Natural killer cell treated with Interleukin-12 subunit alpha and Interleukin-12 subunit beta and Interleukin-15 and Interleukin-18, amount 100 ng/mL, for 72 hours (primary cell): ENCODE data around the gene TMEM132C. TPM values are rescaled to one million over a fixed set of nuclear protein-coding genes. Genes with fewer than 3 reads are reported as not detected.

Source experiments
- ATAC-seq, 2 donors: fragments of 150-1000 bp; cut with Tn5 transposase in 1 of 2; sonication (Bioruptor Pico), chemical (Tn5 transposase) in 1 of 2; 2 replicates each; pipeline ENCODE4 v1.10.0; 2021
- DNase-seq: peaks from one replicate; pipeline ENCODE4 v3.0.0; 2022; ENCODE audit warnings: low spot score
- H3K27ac Mint-ChIP-seq, 2 donors: 1 replicate in 1 of 2; 2 replicates in 1 of 2; pipeline ENCODE4 v1.8.0; 2022; ENCODE audit warnings: mixed read lengths in 2 of 2, mild to moderate bottlenecking in 1 of 2, moderate library complexity in 1 of 2
- H3K27me3 Mint-ChIP-seq, 2 donors: 1 replicate in 1 of 2; 2 replicates in 1 of 2; pipeline ENCODE4 v1.8.0; 2022; ENCODE audit warnings: mixed read lengths in 2 of 2
- H3K36me3 Mint-ChIP-seq: one replicate; pipeline ENCODE4 v1.8.0; 2022; ENCODE audit warnings: mixed read lengths
- H3K4me1 Mint-ChIP-seq, 2 donors: 1 replicate in 1 of 2; 2 replicates in 1 of 2; pipeline ENCODE4 v1.8.0; 2022; ENCODE audit warnings: low read depth in 2 of 2, mixed read lengths in 2 of 2, mild to moderate bottlenecking in 1 of 2
- H3K4me3 Mint-ChIP-seq: one replicate; pipeline ENCODE4 v1.8.0; 2022; ENCODE audit warnings: mixed read lengths
- H3K9me3 Mint-ChIP-seq: 2 replicates; pipeline ENCODE4 v1.8.0; 2022; ENCODE audit warnings: mixed read lengths
- total RNA-seq, 2 donors: library from RNA; stranded (reverse); gene quantifications; one replicate each; pipeline ENCODE4 v1.2.3, GENCODE V29; 2022

TMEM132C gene
- total RNA-seq, 2 donors from 2014 or later: 0.14 TPM; not detected in 1

GRCh38 chr12:128518644-128519043 is 251.7 kb downstream of the TMEM132C start:
- no peak overlapping the region for H3K4me3 Mint-ChIP-seq
- ATAC-seq (no peak), DNase-seq (no peak)
- H3K27me3 Mint-ChIP-seq: peaks cover 0 to 12% of the 10 kb centered on the region in 2 donors
- peaks cover 5% of the 10 kb centered on the region for H3K9me3 Mint-ChIP-seq
- no peaks in the 10 kb centered on the region for H3K36me3 Mint-ChIP-seq
- no peaks in the 10 kb centered on the region for H3K4me1 Mint-ChIP-seq
- H3K27ac Mint-ChIP-seq: no peak overlapping the region

GRCh38 chr12:128519426-128519825 is 252.5 kb downstream of the TMEM132C start:
- DNase-seq (no peak), ATAC-seq (no peak)
- H3K36me3 Mint-ChIP-seq: no peaks in the 10 kb centered on the region
- H3K27me3 Mint-ChIP-seq: peaks cover 0 to 12% of the 10 kb centered on the region in 2 donors
- no peak overlapping the region for H3K27ac Mint-ChIP-seq
- H3K4me1 Mint-ChIP-seq: no peaks in the 10 kb centered on the region
- no peak overlapping the region for H3K4me3 Mint-ChIP-seq
- H3K9me3 Mint-ChIP-seq: peaks cover 5% of the 10 kb centered on the region

DNA sequence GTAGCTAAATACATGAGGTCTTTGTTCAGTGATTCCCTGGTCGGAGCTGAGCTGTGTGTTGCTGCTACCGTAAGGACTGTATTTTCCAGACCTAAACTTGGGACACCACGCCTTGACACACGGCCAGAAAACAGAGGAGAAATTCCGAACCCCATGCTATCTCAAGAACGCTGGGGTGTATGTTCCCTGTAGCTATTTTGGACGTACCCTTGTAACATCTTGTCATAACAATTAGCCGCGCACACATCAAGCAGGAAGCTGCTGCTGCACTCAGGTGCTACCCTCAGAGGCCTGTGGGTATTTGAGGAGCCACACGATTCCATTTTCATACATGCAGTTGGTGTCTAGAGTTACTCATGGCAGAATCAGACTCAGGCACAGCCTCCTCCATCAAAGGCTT is 255.0 kb downstream of the TMEM132C start:
- Mint-ChIP-seq H3K4me3 (no peak overlapping the region), H3K27me3 (peaks cover 9 to 17% of the 10 kb centered on the region in 2 donors)
- DNase-seq: no peak

DNA sequence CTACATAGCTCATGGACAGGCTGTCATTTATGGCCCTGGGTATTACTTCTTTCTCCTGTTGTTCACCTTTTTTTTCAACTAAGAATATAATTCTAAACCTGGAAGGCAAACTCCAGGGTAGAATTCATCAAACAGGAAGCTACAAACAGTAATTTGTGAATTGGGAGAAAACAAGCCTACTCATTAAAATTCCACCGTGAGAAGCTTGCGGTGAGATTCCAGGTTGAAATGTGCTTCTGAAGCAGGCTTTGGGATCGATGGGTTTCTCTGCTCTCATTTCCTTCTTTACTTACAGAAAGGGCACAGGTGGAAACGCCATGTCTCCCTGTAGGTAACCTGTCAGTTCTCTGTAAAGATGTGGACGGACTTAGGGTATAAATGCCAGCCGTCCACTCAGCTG is 257.5 kb downstream of the TMEM132C start:
- no peak overlapping the region for H3K27ac Mint-ChIP-seq
- H3K27me3 Mint-ChIP-seq: peaks cover 10 to 17% of the 10 kb centered on the region in 2 donors
- H3K4me3 Mint-ChIP-seq: no peak overlapping the region
- H3K9me3 Mint-ChIP-seq: peaks cover 5% of the 10 kb centered on the region
- H3K36me3 Mint-ChIP-seq: no peaks in the 10 kb centered on the region
- H3K4me1 Mint-ChIP-seq: no peaks in the 10 kb centered on the region
- ATAC-seq (no peak), DNase-seq (no peak)

More for the DNA sequence above, 255.0 kb downstream of the TMEM132C start:
- ATAC-seq: no peak
- H3K27ac Mint-ChIP-seq: no peak overlapping the region
- H3K4me1 Mint-ChIP-seq: no peaks in the 10 kb centered on the region
- peaks cover 5% of the 10 kb centered on the region for H3K9me3 Mint-ChIP-seq
- no peaks in the 10 kb centered on the region for H3K36me3 Mint-ChIP-seq

DNA sequence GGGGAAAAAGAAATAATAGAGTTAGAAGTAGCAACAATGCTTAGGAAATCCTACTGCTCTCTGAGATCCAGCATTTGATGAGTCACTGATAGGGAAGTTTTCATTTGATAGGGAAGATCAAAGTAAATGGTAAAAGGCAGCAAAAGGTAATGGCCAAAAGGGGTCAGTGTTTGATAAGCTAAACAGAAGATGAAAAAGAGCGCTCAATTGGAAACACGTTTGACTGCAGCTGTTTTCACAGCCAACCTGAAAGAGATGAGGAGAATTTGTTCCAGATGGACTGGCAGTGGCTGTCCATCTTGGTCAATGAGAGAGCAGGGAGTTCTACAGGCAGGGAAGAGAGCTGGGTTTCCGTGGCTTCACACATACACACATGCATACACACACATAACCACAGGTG is 264.2 kb downstream of the TMEM132C start:
- H3K27ac Mint-ChIP-seq: no peak overlapping the region
- DNase-seq (no peak), ATAC-seq (no peak)
- no peaks in the 10 kb centered on the region for H3K9me3 Mint-ChIP-seq
- no peak overlapping the region for H3K4me3 Mint-ChIP-seq
- peaks cover 9 to 16% of the 10 kb centered on the region in 2 donors for H3K4me1 Mint-ChIP-seq
- H3K27me3 Mint-ChIP-seq: peaks cover 5 to 17% of the 10 kb centered on the region in 2 donors
- H3K36me3 Mint-ChIP-seq: no peaks in the 10 kb centered on the region

DNA sequence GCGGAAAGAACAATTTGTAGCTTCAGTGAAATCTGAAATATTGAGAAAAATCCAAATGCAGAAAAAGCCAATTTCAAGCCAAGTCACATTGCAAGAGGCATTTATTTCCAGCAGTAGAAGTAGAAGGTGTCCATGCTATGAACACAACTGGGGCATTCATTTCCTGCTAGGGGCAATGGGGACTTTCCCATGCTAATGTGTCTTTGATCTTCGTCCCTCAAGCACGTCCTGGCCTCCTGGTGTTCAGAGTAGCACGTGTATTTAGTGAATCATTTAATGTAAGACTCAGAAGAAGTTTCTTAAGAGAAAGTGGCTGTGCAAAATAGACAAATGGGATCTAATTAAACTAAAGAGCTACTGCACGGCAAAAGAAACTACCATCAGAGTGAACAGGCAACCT is 267.9 kb downstream of the TMEM132C start:
- H3K27me3 Mint-ChIP-seq: peaks cover 5 to 22% of the 10 kb centered on the region in 2 donors
- no peaks in the 10 kb centered on the region for H3K9me3 Mint-ChIP-seq
- H3K4me1 Mint-ChIP-seq: peaks cover 9 to 16% of the 10 kb centered on the region in 2 donors
- ATAC-seq: peak in 1 of 2 donors; percentile 71
- DNase-seq: no peak
- H3K36me3 Mint-ChIP-seq: no peaks in the 10 kb centered on the region
- no peak overlapping the region for H3K27ac Mint-ChIP-seq
- no peak overlapping the region for H3K4me3 Mint-ChIP-seq

- ATAC-seq (no peak), DNase-seq (no peak)
- Mint-ChIP-seq H3K4me3 (no peak overlapping the region), H3K27me3 (peaks cover 9 to 22% of the 10 kb centered on the region in 2 donors), H3K4me1 (peaks cover 9 to 10% of the 10 kb centered on the region in 2 donors), H3K36me3 (no peaks in the 10 kb centered on the region), H3K9me3 (no peaks in the 10 kb centered on the region), H3K27ac (no peak overlapping the region)
Measured at GRCh38 chr12:128536810-128537209, 269.8 kb downstream of the TMEM132C start.

DNA sequence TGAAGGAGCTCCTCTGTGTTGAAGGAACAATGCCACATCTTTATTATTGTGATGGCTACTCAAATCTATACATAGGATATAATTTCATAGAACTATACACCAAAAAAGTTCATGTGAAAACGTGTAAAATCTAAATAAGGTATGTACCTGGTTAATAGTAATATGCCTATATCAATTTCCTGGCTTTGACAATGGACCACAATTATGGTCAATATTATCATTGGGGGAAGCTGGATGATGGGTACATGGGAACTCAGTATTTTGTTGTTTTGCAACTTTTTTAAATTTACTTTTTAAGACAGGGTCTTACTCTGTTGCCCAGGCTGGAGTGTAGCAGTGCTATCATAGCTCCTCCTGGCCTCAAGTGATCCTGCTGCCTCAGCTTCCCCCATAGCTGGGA is 270.7 kb downstream of the TMEM132C start:
- no peak for DNase-seq
- peaks cover 9 to 22% of the 10 kb centered on the region in 2 donors for H3K27me3 Mint-ChIP-seq
- no peaks in the 10 kb centered on the region for H3K9me3 Mint-ChIP-seq
- no peak overlapping the region for H3K27ac Mint-ChIP-seq
- no peak for ATAC-seq
- no peak overlapping the region for H3K4me3 Mint-ChIP-seq
- H3K4me1 Mint-ChIP-seq: peaks cover 9 to 10% of the 10 kb centered on the region in 2 donors
- H3K36me3 Mint-ChIP-seq: no peaks in the 10 kb centered on the region

GRCh38 chr12:128542844-128543243 is 275.9 kb downstream of the TMEM132C start:
- Mint-ChIP-seq H3K27ac (no peak overlapping the region), H3K36me3 (no peaks in the 10 kb centered on the region), H3K4me1 (no peaks in the 10 kb centered on the region), H3K9me3 (no peaks in the 10 kb centered on the region), H3K27me3 (peaks cover 24 to 30% of the 10 kb centered on the region in 2 donors), H3K4me3 (no peak overlapping the region)
- ATAC-seq (peak in 1 of 2 donors; percentile 37), DNase-seq (no peak)

DNA sequence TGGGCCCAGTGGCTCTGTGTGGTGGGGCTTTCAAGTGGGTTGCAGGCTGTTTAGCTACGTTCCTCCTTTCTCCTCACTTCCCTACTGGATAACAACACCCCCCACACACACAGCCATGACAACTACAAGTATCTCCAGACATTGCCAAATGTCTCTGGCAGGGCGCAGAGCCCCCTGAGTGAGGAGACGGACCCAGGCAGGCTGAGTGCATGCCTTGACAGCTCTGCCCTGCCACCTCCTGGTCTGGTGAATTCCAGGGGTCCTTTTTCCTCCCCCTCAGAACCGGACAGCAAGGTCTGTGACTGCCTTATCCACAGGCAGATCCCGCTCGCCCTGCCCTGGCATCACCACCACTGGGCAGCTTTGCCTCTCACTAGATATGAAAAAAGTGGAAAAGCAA is 276.5 kb downstream of the TMEM132C start:
- no peak for ATAC-seq
- no peak overlapping the region for H3K4me3 Mint-ChIP-seq
- peaks cover 28 to 36% of the 10 kb centered on the region in 2 donors for H3K27me3 Mint-ChIP-seq

GRCh38 chr12:128543971-128544370 is 277.0 kb downstream of the TMEM132C start:
- peak in 1 of 2 donors; percentile 18 for ATAC-seq
- Mint-ChIP-seq H3K4me1 (no peaks in the 10 kb centered on the region), H3K9me3 (no peaks in the 10 kb centered on the region), H3K4me3 (no peak overlapping the region), H3K36me3 (no peaks in the 10 kb centered on the region), H3K27me3 (peaks cover 28 to 33% of the 10 kb centered on the region in 2 donors), H3K27ac (no peak overlapping the region)
- DNase-seq: no peak

More for the DNA sequence above, 276.5 kb downstream of the TMEM132C start:
- H3K4me1 Mint-ChIP-seq: no peaks in the 10 kb centered on the region
- no peak overlapping the region for H3K27ac Mint-ChIP-seq
- no peaks in the 10 kb centered on the region for H3K9me3 Mint-ChIP-seq
- no peaks in the 10 kb centered on the region for H3K36me3 Mint-ChIP-seq
- no peak for DNase-seq

GRCh38 chr12:128548949-128549348 is 282.0 kb downstream of the TMEM132C start:
- Mint-ChIP-seq H3K27ac (no peak overlapping the region), H3K4me1 (peaks cover 3 to 5% of the 10 kb centered on the region in 2 donors)
- DNase-seq: no peak

GRCh38 chr12:128549601-128550218 is 282.7 kb downstream of the TMEM132C start:
- DNase-seq: no peak
- H3K4me1 Mint-ChIP-seq: peaks cover 3 to 5% of the 10 kb centered on the region in 2 donors
- no peaks in the 10 kb centered on the region for H3K36me3 Mint-ChIP-seq
- no peak for ATAC-seq
- no peak overlapping the region for H3K27ac Mint-ChIP-seq
- H3K9me3 Mint-ChIP-seq: no peaks in the 10 kb centered on the region
- H3K27me3 Mint-ChIP-seq: peaks cover 24 to 30% of the 10 kb centered on the region in 2 donors
- no peak overlapping the region for H3K4me3 Mint-ChIP-seq

More at GRCh38 chr12:128548949-128549348, 282.0 kb downstream of the TMEM132C start:
- no peaks in the 10 kb centered on the region for H3K36me3 Mint-ChIP-seq
- no peak overlapping the region for H3K4me3 Mint-ChIP-seq
- H3K9me3 Mint-ChIP-seq: no peaks in the 10 kb centered on the region
- ATAC-seq: no peak
- H3K27me3 Mint-ChIP-seq: peaks cover 24 to 30% of the 10 kb centered on the region in 2 donors

- H3K27me3 Mint-ChIP-seq: peaks cover 12 to 17% of the 10 kb centered on the region in 2 donors
- DNase-seq: no peak
- H3K9me3 Mint-ChIP-seq: no peaks in the 10 kb centered on the region
- ATAC-seq: no peak
- H3K4me1 Mint-ChIP-seq: peaks cover 3 to 5% of the 10 kb centered on the region in 2 donors
- H3K4me3 Mint-ChIP-seq: no peak overlapping the region
- H3K27ac Mint-ChIP-seq: no peak overlapping the region
- H3K36me3 Mint-ChIP-seq: no peaks in the 10 kb centered on the region
Measured at GRCh38 chr12:128551266-128551665, 284.3 kb downstream of the TMEM132C start.
